Breast epithelium (tissue), 3 donors: ENCODE results near the gene PRPF6.

ENCODE experiments used
- POLR2A ChIP-seq: fragments of 450-650 bp; IDR thresholded peaks from one replicate; pipeline ENCODE4 v1.6.1; 2016; ENCODE audit warnings: antibody characterized with exemption, mild to moderate bottlenecking, moderate library complexity
- POLR2AphosphoS5 ChIP-seq, 3 donors: sonication (generic); formaldehyde crosslinking; IDR thresholded peaks; one replicate each; pipeline ENCODE4 v1.6.1; 2017; ENCODE audit warnings: antibody characterized with exemption in 3 of 3
- TF ChIP-seq, protein P1 (sequence below), 3 donors: fragments of 450-650 bp; IDR thresholded peaks; one replicate each; pipeline ENCODE4 v1.5.1; 2016 to 2017; ENCODE audit warnings: antibody characterized with exemption in 3 of 3, mild to moderate bottlenecking in 3 of 3, moderate library complexity in 3 of 3

- TF ChIP-seq, protein P1, sequence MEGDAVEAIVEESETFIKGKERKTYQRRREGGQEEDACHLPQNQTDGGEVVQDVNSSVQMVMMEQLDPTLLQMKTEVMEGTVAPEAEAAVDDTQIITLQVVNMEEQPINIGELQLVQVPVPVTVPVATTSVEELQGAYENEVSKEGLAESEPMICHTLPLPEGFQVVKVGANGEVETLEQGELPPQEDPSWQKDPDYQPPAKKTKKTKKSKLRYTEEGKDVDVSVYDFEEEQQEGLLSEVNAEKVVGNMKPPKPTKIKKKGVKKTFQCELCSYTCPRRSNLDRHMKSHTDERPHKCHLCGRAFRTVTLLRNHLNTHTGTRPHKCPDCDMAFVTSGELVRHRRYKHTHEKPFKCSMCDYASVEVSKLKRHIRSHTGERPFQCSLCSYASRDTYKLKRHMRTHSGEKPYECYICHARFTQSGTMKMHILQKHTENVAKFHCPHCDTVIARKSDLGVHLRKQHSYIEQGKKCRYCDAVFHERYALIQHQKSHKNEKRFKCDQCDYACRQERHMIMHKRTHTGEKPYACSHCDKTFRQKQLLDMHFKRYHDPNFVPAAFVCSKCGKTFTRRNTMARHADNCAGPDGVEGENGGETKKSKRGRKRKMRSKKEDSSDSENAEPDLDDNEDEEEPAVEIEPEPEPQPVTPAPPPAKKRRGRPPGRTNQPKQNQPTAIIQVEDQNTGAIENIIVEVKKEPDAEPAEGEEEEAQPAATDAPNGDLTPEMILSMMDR (IDR thresholded peaks at IDR 0.05) = no peak
- TF ChIP-seq POLR2A (no peak), POLR2AphosphoS5 (IDR thresholded peaks at IDR 0.05) (no peak)
Observed at GRCh38 chr20:64051033-64051452, 70.1 kb downstream of the PRPF6 start.
